WTC11 (cell line): ENCODE results near the gene MAGI2. TPM values are rescaled to one million over a fixed set of nuclear protein-coding genes. Genes with fewer than 3 reads are reported as not detected.

Source experiments
- ATAC-seq: fragments of 200-7000 bp; cut with Tn5 transposase; 2 replicates; pipeline ENCODE4 v1.10.0; 2021; ENCODE audit warnings: mild to moderate bottlenecking, moderate library complexity
- CTCF ChIA-PET: fragments of 300-600 bp; sonication (Branson Sonifier 250); formaldehyde crosslinking; loops from one replicate; lab custom pipeline; 2021; ENCODE audit warnings: antibody characterized with exemption; lab: Charles Lee
- POLR2A ChIA-PET: fragments of 350-600 bp; sonication (Branson Sonifier 250); formaldehyde crosslinking; loops from one replicate; lab custom pipeline; 2021; ENCODE audit warnings: antibody characterized with exemption; lab: Charles Lee
- DNase-seq: peaks from one replicate; pipeline ENCODE4 v3.0.0; 2021; ENCODE audit warnings: low spot score
- H3K27ac Mint-ChIP-seq: 2 replicates; pipeline ENCODE4 v1.8.0; 2021; ENCODE audit warnings: mixed read lengths
- H3K27me3 Mint-ChIP-seq: 2 replicates; pipeline ENCODE4 v1.8.0; 2021; ENCODE audit warnings: low read depth, mild to moderate bottlenecking, moderate library complexity, mixed read lengths
- H3K36me3 Mint-ChIP-seq: 2 replicates; pipeline ENCODE4 v1.8.0; 2021; ENCODE audit warnings: mixed read lengths
- H3K4me1 Mint-ChIP-seq: 2 replicates; pipeline ENCODE4 v1.8.0; 2022; ENCODE audit warnings: mixed read lengths
- H3K4me3 Mint-ChIP-seq: 2 replicates; pipeline ENCODE4 v1.8.0; 2021; ENCODE audit warnings: mild to moderate bottlenecking, moderate library complexity, mixed read lengths
- H3K9me3 Mint-ChIP-seq: 2 replicates; pipeline ENCODE4 v1.8.0; 2021; ENCODE audit warnings: mixed read lengths
- CREM ChIP-seq: sonication (generic); formaldehyde crosslinking; IDR thresholded peaks from 2 replicates; pipeline ENCODE4 v1.8.1; 2022; ENCODE audit warnings: mild to moderate bottlenecking, missing genetic modification reagents, moderate library complexity
- EMX1 ChIP-seq: fragments of 250-450 bp; sonication (Bioruptor Pico); IDR thresholded peaks from 2 replicates; pipeline ENCODE4 v1.8.0; 2021; ENCODE audit warnings: mild to moderate bottlenecking
- FOXP1 ChIP-seq: sonication (generic); formaldehyde crosslinking; IDR thresholded peaks from 2 replicates; pipeline ENCODE4 v1.8.0; 2022; ENCODE audit warnings: missing genetic modification reagents, mild to moderate bottlenecking, moderate library complexity, borderline replicate concordance
- KAT7 ChIP-seq: sonication (generic); formaldehyde crosslinking; IDR thresholded peaks from 2 replicates; pipeline ENCODE4 v1.8.1; 2023; ENCODE audit warnings: missing genetic modification reagents, mild to moderate bottlenecking, borderline replicate concordance
- MXD4 ChIP-seq: fragments of 250-450 bp; sonication (Bioruptor Pico); IDR thresholded peaks from 2 replicates; pipeline ENCODE4 v1.8.0; 2021; ENCODE audit warnings: mild to moderate bottlenecking, moderate library complexity, borderline replicate concordance
- MYBL2 ChIP-seq: sonication (generic); formaldehyde crosslinking; IDR thresholded peaks from 2 replicates; pipeline ENCODE4 v1.8.1; 2023; ENCODE audit warnings: mild to moderate bottlenecking, moderate library complexity, missing genetic modification reagents
- NFE2L1 ChIP-seq: sonication (generic); formaldehyde crosslinking; IDR thresholded peaks from 2 replicates; pipeline ENCODE4 v1.8.1; 2023; ENCODE audit warnings: missing genetic modification reagents
- OVOL2 ChIP-seq: fragments of 250-450 bp; sonication (Bioruptor Pico); IDR thresholded peaks from 2 replicates; pipeline ENCODE4 v1.9.0; 2021; ENCODE audit warnings: mild to moderate bottlenecking, borderline replicate concordance
- SP1 ChIP-seq: sonication (generic); formaldehyde crosslinking; conservative IDR thresholded peaks from 2 replicates; pipeline ENCODE4 v1.8.1; 2022; ENCODE audit warnings: missing genetic modification reagents
- TEAD1 ChIP-seq: sonication (generic); formaldehyde crosslinking; IDR thresholded peaks from 2 replicates; pipeline ENCODE4 v1.8.0; 2022; ENCODE audit warnings: mild to moderate bottlenecking, missing genetic modification reagents
- ZBTB21 ChIP-seq: sonication (generic); formaldehyde crosslinking; IDR thresholded peaks from 2 replicates; pipeline ENCODE4 v1.8.1; 2023; ENCODE audit warnings: mild to moderate bottlenecking, missing genetic modification reagents, borderline replicate concordance
- ZNF423 ChIP-seq: fragments of 250-450 bp; sonication (Bioruptor Pico); IDR thresholded peaks from 2 replicates; pipeline ENCODE4 v2.1.2; 2022; ENCODE audit warnings: mild to moderate bottlenecking, moderate library complexity
- ZNF671 ChIP-seq: fragments of 250-450 bp; sonication (Bioruptor Pico); IDR thresholded peaks from 2 replicates; pipeline ENCODE4 v1.8.0; 2021; ENCODE audit warnings: mild to moderate bottlenecking
- total RNA-seq: library from RNA; stranded (reverse); gene quantifications from 3 replicates; pipeline ENCODE4 v1.2.3, GENCODE V29; 2021
- TF ChIP-seq, protein P1 (sequence below): fragments of 200-600 bp; IDR thresholded peaks from 2 replicates; pipeline ENCODE4 v1.8.0; 2022; ENCODE audit warnings: antibody characterized with exemption
- TF ChIP-seq, protein P2 (sequence below): fragments of 250-450 bp; sonication (Bioruptor Pico); IDR thresholded peaks from 2 replicates; pipeline ENCODE4 v1.9.0; 2021; ENCODE audit warnings: mild to moderate bottlenecking, borderline replicate concordance
- TF ChIP-seq, protein P3 (sequence below): sonication (generic); formaldehyde crosslinking; IDR thresholded peaks from 2 replicates; pipeline ENCODE4 v1.8.1; 2023; ENCODE audit warnings: mild to moderate bottlenecking, missing genetic modification reagents
- TF ChIP-seq, protein P4 (sequence below): fragments of 250-450 bp; sonication (Bioruptor Pico); IDR thresholded peaks from 2 replicates; pipeline ENCODE4 v1.8.0; 2021; ENCODE audit warnings: mild to moderate bottlenecking
- TF ChIP-seq, protein P5 (sequence below): fragments of 250-450 bp; sonication (Bioruptor Pico); IDR thresholded peaks from 2 replicates; pipeline ENCODE4 v1.9.0; 2021; ENCODE audit warnings: mild to moderate bottlenecking
- TF ChIP-seq, protein P6 (sequence below): sonication (generic); formaldehyde crosslinking; IDR thresholded peaks from 2 replicates; pipeline ENCODE4 v1.8.1; 2022; ENCODE audit warnings: mild to moderate bottlenecking, moderate library complexity, missing genetic modification reagents
- TF ChIP-seq, protein P7 (sequence below): sonication (generic); formaldehyde crosslinking; IDR thresholded peaks from 2 replicates; pipeline ENCODE4 v1.8.1; 2022; ENCODE audit warnings: missing genetic modification reagents, borderline replicate concordance

MAGI2 gene
- total RNA-seq, 1 experiment from 2014 or later = 26.6 TPM

DNA sequence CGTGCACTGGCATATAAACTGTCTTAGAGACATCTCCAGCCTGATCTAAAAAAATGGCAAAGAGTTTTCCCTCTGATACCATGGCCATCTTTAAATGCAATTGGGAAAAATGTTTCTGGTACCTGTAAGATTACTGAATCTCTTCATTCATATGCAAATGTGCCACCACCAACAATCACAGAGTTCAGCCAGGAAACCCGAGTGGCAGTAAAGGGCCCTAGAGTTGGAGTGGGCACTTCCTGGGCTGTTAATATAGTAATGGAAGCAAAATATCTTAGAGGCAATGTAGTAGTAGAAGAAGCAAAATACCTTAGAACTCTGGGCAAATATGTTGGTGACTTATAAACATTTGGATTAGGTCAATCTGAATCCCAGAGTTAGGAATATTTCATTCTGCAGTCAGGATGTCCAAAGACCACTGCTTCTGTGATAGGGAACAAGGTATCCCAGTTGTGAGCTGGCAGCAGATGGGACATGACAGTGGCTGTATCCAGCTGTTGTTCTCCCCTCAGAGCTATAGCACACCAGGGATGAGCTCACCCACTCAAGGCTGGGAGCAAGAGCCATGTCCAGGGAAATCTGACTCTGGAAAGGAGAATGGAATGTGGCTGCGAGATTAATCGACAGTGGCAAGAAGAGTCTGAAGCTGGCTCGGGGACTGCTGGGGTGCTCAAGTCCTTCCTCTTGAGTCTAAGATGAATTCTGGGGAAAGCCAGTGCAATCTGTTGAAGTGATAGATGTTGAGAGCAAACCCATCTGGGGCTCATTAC, 1322.8 kb downstream of the MAGI2 start:
- H3K9me3 Mint-ChIP-seq = no peaks in the 10 kb centered on the region
- peaks cover 32% of the 10 kb centered on the region for H3K4me1 Mint-ChIP-seq
- DNase-seq (no peak), ATAC-seq (peak; percentile 21)
- no peaks in the 10 kb centered on the region for H3K27me3 Mint-ChIP-seq
- no peak overlapping the region for H3K4me3 Mint-ChIP-seq
- peak overlapping the region; percentile 46; the same call in 1 of the 2 replicates for H3K27ac Mint-ChIP-seq
- 0 out of 2 replicates have a peak, but pooled peaks cover 4% of the 10 kb centered on the region for H3K36me3 Mint-ChIP-seq
- ChIA-PET CTCF (no interaction called here), POLR2A (no interaction called here)
- TF ChIP-seq ZBTB21 (CRISPR knock-in tag) (no peak), ZNF671 (CRISPR knock-in tag) (no peak), CREM (CRISPR knock-in tag) (no peak), ZNF423 (CRISPR knock-in tag) (no peak), FOXP1 (CRISPR knock-in tag) (no peak), OVOL2 (no peak), KAT7 (CRISPR knock-in tag) (no peak), MXD4 (CRISPR knock-in tag) (no peak), NFE2L1 (CRISPR knock-in tag) (no peak), MYBL2 (no peak), SP1 (CRISPR knock-in tag) (no peak), TEAD1 (CRISPR knock-in tag) (no peak), EMX1 (CRISPR knock-in tag) (no peak)
- TF ChIP-seq, protein P1, sequence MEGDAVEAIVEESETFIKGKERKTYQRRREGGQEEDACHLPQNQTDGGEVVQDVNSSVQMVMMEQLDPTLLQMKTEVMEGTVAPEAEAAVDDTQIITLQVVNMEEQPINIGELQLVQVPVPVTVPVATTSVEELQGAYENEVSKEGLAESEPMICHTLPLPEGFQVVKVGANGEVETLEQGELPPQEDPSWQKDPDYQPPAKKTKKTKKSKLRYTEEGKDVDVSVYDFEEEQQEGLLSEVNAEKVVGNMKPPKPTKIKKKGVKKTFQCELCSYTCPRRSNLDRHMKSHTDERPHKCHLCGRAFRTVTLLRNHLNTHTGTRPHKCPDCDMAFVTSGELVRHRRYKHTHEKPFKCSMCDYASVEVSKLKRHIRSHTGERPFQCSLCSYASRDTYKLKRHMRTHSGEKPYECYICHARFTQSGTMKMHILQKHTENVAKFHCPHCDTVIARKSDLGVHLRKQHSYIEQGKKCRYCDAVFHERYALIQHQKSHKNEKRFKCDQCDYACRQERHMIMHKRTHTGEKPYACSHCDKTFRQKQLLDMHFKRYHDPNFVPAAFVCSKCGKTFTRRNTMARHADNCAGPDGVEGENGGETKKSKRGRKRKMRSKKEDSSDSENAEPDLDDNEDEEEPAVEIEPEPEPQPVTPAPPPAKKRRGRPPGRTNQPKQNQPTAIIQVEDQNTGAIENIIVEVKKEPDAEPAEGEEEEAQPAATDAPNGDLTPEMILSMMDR = no peak
- TF ChIP-seq, protein P2, sequence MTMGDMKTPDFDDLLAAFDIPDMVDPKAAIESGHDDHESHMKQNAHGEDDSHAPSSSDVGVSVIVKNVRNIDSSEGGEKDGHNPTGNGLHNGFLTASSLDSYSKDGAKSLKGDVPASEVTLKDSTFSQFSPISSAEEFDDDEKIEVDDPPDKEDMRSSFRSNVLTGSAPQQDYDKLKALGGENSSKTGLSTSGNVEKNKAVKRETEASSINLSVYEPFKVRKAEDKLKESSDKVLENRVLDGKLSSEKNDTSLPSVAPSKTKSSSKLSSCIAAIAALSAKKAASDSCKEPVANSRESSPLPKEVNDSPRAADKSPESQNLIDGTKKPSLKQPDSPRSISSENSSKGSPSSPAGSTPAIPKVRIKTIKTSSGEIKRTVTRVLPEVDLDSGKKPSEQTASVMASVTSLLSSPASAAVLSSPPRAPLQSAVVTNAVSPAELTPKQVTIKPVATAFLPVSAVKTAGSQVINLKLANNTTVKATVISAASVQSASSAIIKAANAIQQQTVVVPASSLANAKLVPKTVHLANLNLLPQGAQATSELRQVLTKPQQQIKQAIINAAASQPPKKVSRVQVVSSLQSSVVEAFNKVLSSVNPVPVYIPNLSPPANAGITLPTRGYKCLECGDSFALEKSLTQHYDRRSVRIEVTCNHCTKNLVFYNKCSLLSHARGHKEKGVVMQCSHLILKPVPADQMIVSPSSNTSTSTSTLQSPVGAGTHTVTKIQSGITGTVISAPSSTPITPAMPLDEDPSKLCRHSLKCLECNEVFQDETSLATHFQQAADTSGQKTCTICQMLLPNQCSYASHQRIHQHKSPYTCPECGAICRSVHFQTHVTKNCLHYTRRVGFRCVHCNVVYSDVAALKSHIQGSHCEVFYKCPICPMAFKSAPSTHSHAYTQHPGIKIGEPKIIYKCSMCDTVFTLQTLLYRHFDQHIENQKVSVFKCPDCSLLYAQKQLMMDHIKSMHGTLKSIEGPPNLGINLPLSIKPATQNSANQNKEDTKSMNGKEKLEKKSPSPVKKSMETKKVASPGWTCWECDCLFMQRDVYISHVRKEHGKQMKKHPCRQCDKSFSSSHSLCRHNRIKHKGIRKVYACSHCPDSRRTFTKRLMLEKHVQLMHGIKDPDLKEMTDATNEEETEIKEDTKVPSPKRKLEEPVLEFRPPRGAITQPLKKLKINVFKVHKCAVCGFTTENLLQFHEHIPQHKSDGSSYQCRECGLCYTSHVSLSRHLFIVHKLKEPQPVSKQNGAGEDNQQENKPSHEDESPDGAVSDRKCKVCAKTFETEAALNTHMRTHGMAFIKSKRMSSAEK (CRISPR knock-in tag) = no peak
- TF ChIP-seq, protein P3, sequence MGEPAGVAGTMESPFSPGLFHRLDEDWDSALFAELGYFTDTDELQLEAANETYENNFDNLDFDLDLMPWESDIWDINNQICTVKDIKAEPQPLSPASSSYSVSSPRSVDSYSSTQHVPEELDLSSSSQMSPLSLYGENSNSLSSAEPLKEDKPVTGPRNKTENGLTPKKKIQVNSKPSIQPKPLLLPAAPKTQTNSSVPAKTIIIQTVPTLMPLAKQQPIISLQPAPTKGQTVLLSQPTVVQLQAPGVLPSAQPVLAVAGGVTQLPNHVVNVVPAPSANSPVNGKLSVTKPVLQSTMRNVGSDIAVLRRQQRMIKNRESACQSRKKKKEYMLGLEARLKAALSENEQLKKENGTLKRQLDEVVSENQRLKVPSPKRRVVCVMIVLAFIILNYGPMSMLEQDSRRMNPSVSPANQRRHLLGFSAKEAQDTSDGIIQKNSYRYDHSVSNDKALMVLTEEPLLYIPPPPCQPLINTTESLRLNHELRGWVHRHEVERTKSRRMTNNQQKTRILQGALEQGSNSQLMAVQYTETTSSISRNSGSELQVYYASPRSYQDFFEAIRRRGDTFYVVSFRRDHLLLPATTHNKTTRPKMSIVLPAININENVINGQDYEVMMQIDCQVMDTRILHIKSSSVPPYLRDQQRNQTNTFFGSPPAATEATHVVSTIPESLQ (CRISPR knock-in tag) = no peak
- TF ChIP-seq, protein P4, sequence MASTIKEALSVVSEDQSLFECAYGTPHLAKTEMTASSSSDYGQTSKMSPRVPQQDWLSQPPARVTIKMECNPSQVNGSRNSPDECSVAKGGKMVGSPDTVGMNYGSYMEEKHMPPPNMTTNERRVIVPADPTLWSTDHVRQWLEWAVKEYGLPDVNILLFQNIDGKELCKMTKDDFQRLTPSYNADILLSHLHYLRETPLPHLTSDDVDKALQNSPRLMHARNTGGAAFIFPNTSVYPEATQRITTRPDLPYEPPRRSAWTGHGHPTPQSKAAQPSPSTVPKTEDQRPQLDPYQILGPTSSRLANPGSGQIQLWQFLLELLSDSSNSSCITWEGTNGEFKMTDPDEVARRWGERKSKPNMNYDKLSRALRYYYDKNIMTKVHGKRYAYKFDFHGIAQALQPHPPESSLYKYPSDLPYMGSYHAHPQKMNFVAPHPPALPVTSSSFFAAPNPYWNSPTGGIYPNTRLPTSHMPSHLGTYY = no peak
- TF ChIP-seq, protein P5, sequence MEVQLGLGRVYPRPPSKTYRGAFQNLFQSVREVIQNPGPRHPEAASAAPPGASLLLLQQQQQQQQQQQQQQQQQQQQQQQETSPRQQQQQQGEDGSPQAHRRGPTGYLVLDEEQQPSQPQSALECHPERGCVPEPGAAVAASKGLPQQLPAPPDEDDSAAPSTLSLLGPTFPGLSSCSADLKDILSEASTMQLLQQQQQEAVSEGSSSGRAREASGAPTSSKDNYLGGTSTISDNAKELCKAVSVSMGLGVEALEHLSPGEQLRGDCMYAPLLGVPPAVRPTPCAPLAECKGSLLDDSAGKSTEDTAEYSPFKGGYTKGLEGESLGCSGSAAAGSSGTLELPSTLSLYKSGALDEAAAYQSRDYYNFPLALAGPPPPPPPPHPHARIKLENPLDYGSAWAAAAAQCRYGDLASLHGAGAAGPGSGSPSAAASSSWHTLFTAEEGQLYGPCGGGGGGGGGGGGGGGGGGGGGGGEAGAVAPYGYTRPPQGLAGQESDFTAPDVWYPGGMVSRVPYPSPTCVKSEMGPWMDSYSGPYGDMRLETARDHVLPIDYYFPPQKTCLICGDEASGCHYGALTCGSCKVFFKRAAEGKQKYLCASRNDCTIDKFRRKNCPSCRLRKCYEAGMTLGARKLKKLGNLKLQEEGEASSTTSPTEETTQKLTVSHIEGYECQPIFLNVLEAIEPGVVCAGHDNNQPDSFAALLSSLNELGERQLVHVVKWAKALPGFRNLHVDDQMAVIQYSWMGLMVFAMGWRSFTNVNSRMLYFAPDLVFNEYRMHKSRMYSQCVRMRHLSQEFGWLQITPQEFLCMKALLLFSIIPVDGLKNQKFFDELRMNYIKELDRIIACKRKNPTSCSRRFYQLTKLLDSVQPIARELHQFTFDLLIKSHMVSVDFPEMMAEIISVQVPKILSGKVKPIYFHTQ = no peak
- TF ChIP-seq, protein P6, sequence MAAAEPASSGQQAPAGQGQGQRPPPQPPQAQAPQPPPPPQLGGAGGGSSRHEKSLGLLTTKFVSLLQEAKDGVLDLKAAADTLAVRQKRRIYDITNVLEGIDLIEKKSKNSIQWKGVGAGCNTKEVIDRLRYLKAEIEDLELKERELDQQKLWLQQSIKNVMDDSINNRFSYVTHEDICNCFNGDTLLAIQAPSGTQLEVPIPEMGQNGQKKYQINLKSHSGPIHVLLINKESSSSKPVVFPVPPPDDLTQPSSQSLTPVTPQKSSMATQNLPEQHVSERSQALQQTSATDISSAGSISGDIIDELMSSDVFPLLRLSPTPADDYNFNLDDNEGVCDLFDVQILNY (CRISPR knock-in tag) = no peak
- TF ChIP-seq, protein P7, sequence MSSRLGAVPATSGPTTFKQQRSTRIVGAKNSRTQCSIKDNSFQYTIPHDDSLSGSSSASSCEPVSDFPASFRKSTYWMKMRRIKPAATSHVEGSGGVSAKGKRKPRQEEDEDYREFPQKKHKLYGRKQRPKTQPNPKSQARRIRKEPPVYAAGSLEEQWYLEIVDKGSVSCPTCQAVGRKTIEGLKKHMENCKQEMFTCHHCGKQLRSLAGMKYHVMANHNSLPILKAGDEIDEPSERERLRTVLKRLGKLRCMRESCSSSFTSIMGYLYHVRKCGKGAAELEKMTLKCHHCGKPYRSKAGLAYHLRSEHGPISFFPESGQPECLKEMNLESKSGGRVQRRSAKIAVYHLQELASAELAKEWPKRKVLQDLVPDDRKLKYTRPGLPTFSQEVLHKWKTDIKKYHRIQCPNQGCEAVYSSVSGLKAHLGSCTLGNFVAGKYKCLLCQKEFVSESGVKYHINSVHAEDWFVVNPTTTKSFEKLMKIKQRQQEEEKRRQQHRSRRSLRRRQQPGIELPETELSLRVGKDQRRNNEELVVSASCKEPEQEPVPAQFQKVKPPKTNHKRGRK = no peak
